K562 (cell line): Measurements from ENCODE around the gene TSHR. TPM values are rescaled to one million over a fixed set of nuclear protein-coding genes. Genes with fewer than 3 reads are reported as not detected.
A peak's percentile ranks its signal among the peaks of the same experiment; 100 is the strongest.

ENCODE experiments used
- ATAC-seq: fragments of 200-7000 bp; cut with Tn5 transposase; 3 replicates; pipeline ENCODE4 v1.9.1; 2020; ENCODE audit warnings: moderate library complexity
- BruUV-seq: library from RNA; stranded (reverse); fragments of 400-500 nt; replicated peaks from 2 replicates; lab custom pipeline; 2021; lab: Mats Ljungman, UMichigan
- CTCF ChIA-PET: fragments of 300-600 bp; formaldehyde crosslinking; extraction: SDS; loops from one replicate; lab custom pipeline; 2021; ENCODE audit warnings: low intra/inter-chr PET ratio; lab: Yijun Ruan, JAX
- POLR2A ChIA-PET: fragments of 300-600, 350-650 bp; sonication (Branson Sonifier 250); formaldehyde crosslinking; extraction: SDS; loops from one replicate; lab custom pipeline; 2021; ENCODE audit warnings: antibody characterized with exemption, inconsistent platforms; lab: Yijun Ruan, JAX
- DNase-seq, 4 experiments: peaks; one replicate each; pipeline versions ENCODE4 v3.0.0 to v3.0.0-alpha.2; 2011 to 2018; ENCODE audit warnings: low spot score in 3 of 4, mixed read lengths in 3 of 4; ENCODE audit errors: extremely low read depth in 1 of 4
- FAIRE-seq: peaks from 2 replicates; lab custom pipeline; 2011; peaks lifted over from hg19 to GRCh38; lab: Jason Lieb, UNC
- H2AFZ ChIP-seq: 2 replicates; pipeline ENCODE4 v1.6.0; 2011; ENCODE audit warnings: low read depth, low read length, control low read depth, inconsistent platforms
- H3K27ac ChIP-seq: fragments of 200-600 bp; 3 replicates; pipeline ENCODE4 v1.8.0; 2011; ENCODE audit warnings: low read depth, mild to moderate bottlenecking, control low read depth, inconsistent platforms, low read length, moderate library complexity, mixed read lengths; ENCODE audit errors: extremely low read depth
- H3K27me3 ChIP-seq, 2 experiments: fragments of 300-600 bp in 1 of 2; 2 replicates in 1 of 2; 3 replicates in 1 of 2; pipeline versions ENCODE4 v1.6.0 to v1.8.0; 2011; ENCODE audit warnings: inconsistent platforms in 2 of 2, low read length in 2 of 2, mild to moderate bottlenecking in 1 of 2, mixed read lengths in 1 of 2, moderate library complexity in 1 of 2; ENCODE audit not compliant: control insufficient read depth in 2 of 2, insufficient read depth in 2 of 2
- H3K36me3 ChIP-seq: fragments of 300-600 bp; 3 replicates; pipeline ENCODE4 v1.8.0; 2011; ENCODE audit warnings: mild to moderate bottlenecking, low read length, inconsistent platforms; ENCODE audit not compliant: control insufficient read depth, insufficient read depth
- H3K4me1 ChIP-seq, 2 experiments: fragments of 200-600 bp in 1 of 2; replicated peaks in 1 of 2; 2 replicates in 1 of 2; 3 replicates in 1 of 2; pipeline versions ENCODE4 v1.5.1 to v1.8.0; 2011; ENCODE audit warnings: inconsistent platforms in 2 of 2, low read length in 2 of 2, mild to moderate bottlenecking in 1 of 2, mixed read lengths in 1 of 2, moderate library complexity in 1 of 2; ENCODE audit not compliant: control insufficient read depth in 2 of 2, insufficient read depth in 2 of 2
- H3K4me2 ChIP-seq: 2 replicates; pipeline ENCODE4 v1.6.1; 2011; ENCODE audit warnings: low read length, control low read depth, inconsistent platforms, mixed read lengths; ENCODE audit not compliant: insufficient read depth
- H3K4me3 ChIP-seq: fragments of 200-600 bp; sonication (generic), shearing (Covaris generic); 2 replicates; pipeline ENCODE4 v1.5.1; 2016; ENCODE audit warnings: control low read depth, inconsistent platforms
- H3K79me2 ChIP-seq: fragments of 200-600 bp; 3 replicates; pipeline ENCODE4 v1.8.0; 2011; ENCODE audit warnings: low read length, inconsistent platforms; ENCODE audit not compliant: control insufficient read depth, insufficient read depth
- H3K9ac ChIP-seq, 2 experiments: 2 replicates each; pipeline versions ENCODE4 v1.6.0 to v1.6.1; 2011; ENCODE audit warnings: low read depth in 2 of 2, low read length in 2 of 2, control low read depth in 1 of 2, inconsistent platforms in 1 of 2, mild to moderate bottlenecking in 1 of 2, mixed read lengths in 1 of 2; ENCODE audit not compliant: insufficient read depth in 1 of 2
- H3K9me1 ChIP-seq: one replicate; pipeline ENCODE4 v1.6.0; 2011; ENCODE audit warnings: inconsistent platforms, mild to moderate bottlenecking, low read length, moderate library complexity; ENCODE audit not compliant: control insufficient read depth, insufficient read depth
- H3K9me3 ChIP-seq: replicated peaks from 2 replicates; pipeline ENCODE4 v1.5.1; 2011; ENCODE audit warnings: low read depth, low read length, inconsistent platforms; ENCODE audit not compliant: control insufficient read depth, insufficient read depth
- H4K20me1 ChIP-seq: replicated peaks from 2 replicates; pipeline ENCODE4 v1.6.1; 2011; ENCODE audit warnings: low read length, inconsistent platforms, mixed read lengths; ENCODE audit not compliant: control insufficient read depth, insufficient read depth
- BMI1 ChIP-seq: fragments of 150-350 bp; IDR thresholded peaks from 2 replicates; pipeline ENCODE4 v1.6.1; 2014; ENCODE audit warnings: low read length
- ERF ChIP-seq: fragments of 450-650 bp; formaldehyde crosslinking; IDR thresholded peaks from 2 replicates; pipeline ENCODE4 v1.4.0; 2020; ENCODE audit warnings: mild to moderate bottlenecking, mixed read lengths
- SAFB ChIP-seq: fragments of 200-400 bp; formaldehyde crosslinking; IDR thresholded peaks from 2 replicates; pipeline ENCODE4 v1.6.1; 2017; ENCODE audit warnings: low read depth, low read length, borderline replicate concordance
- SRSF3 ChIP-seq: fragments of 200-400 bp; formaldehyde crosslinking; IDR thresholded peaks from 2 replicates; pipeline ENCODE4 v1.6.1; 2016; ENCODE audit warnings: mild to moderate bottlenecking, low read length, moderate library complexity; ENCODE audit not compliant: insufficient read depth
- TCF7 ChIP-seq: sonication (generic); IDR thresholded peaks from 2 replicates; pipeline ENCODE4 v1.6.1; 2016; ENCODE audit warnings: antibody characterized with exemption, borderline replicate concordance
- ZNF134 ChIP-seq: fragments of 250-450 bp; sonication (Bioruptor Pico); conservative IDR thresholded peaks from 2 replicates; pipeline ENCODE4 v1.4.0; 2020
- ZNF407 ChIP-seq: fragments of 450-650 bp; IDR thresholded peaks from 2 replicates; pipeline ENCODE4 v1.6.1; 2016; ENCODE audit warnings: low read depth
- WGBS: fragments of 100-300 bp; shearing (Covaris generic); methylation state at CpG from one replicate; pipeline ENCODE4 v1.1.6; 2016; ENCODE audit warnings: low coverage, mixed read lengths; ENCODE audit not compliant: insufficient coverage; ENCODE audit errors: missing lambda C conversion rate; 5-methylcytosine and 5-hydroxymethylcytosine counted together
- in situ Hi-C: fragments of 300-500 bp; cut with MboI; formaldehyde crosslinking; loops from 4 replicates; pipeline ENCODE4 v1.15.0; 2018; ENCODE audit warnings: inconsistent platforms, mixed read lengths
- intact Hi-C: fragments of 100-400 bp; cut with micrococcal nuclease; formaldehyde crosslinking; loops from 2 replicates; pipeline ENCODE4 v1.14.2; 2022
- polyA plus RNA-seq, 8 experiments: library from polyadenylated mRNA; depleted of rRNA in 4 of 8; stranded (reverse) in 5 of 8; unstranded in 3 of 8; fragments of >200 nt; fragmentation: Nextera tagmentation in 2 of 8; fragmentation: Illumina TruSeq in 1 of 8; extraction: Ambion mirVana in 2 of 8; extraction: Trizol in 1 of 8; gene quantifications; 2 replicates each; pipeline versions ENCODE4 v1.2.1 to v1.2.3, GENCODE V29; 2011 to 2014; ENCODE audit warnings: inconsistent platforms in 1 of 8, missing spikeins in 1 of 8
- total RNA-seq, 7 experiments: library from RNA; depleted of rRNA in 6 of 7; stranded (reverse); fragments of >200 nt in 6 of 7; fragmentation: Illumina TruSeq in 2 of 7; extraction: Trizol in 2 of 7; gene quantifications; 2 replicates each; pipeline versions ENCODE4 v1.2.1 to v1.2.3, GENCODE V29; 2011 to 2021; ENCODE audit warnings: low replicate concordance in 1 of 7
- TF ChIP-seq, protein P1 (sequence below): sonication (generic); formaldehyde crosslinking; IDR thresholded peaks from 2 replicates; pipeline ENCODE4 v1.9.0; 2022; ENCODE audit warnings: mild to moderate bottlenecking, missing genetic modification reagents

The TSHR gene
- total and polyA plus RNA-seq, 9 of the 15 experiments (the other 6 are each of a cell fraction or from before 2014, with no cell fraction given), result 0.01 to 0.10 TPM; not detected in 7

- no peak overlapping the region for H2AFZ ChIP-seq
- H3K79me2 ChIP-seq, result peaks cover 12% of the 10 kb centered on the region; the same call in 2 of the 3 replicates
- H3K9me3 ChIP-seq, result no peaks in the 10 kb centered on the region
- no peaks in the 10 kb centered on the region for H4K20me1 ChIP-seq
- DNase-seq (no peak), FAIRE-seq (no peak), ATAC-seq (no peak)
- no peaks in the 10 kb centered on the region for H3K27me3 ChIP-seq
- ChIA-PET POLR2A (no interaction called here), CTCF (no interaction called here)
- WGBS, result 78% methylated on average over 1 of the region's 1 CpG
- no TSS peak for BruUV-seq
- intact Hi-C loops, result no loop called here
- H3K4me3 ChIP-seq, result no peak overlapping the region
- peak overlapping the region; percentile 25; the same call in 1 of the 2 replicates for H3K4me2 ChIP-seq
- peaks cover 0 to 3% of the 10 kb centered on the region in 2 experiments; a peak in 2 of 5 replicates for H3K4me1 ChIP-seq
- H3K27ac ChIP-seq, result no peak overlapping the region
- in situ Hi-C loops, result no loop called here
- H3K9me1 ChIP-seq, result no peaks in the 10 kb centered on the region
- peaks cover 2% of the 10 kb centered on the region; the same call in 1 of the 3 replicates for H3K36me3 ChIP-seq
- H3K9ac ChIP-seq, result no peak overlapping the region
- TF ChIP-seq ZNF134 (CRISPR knock-in tag) (no peak), ERF (no peak), SRSF3 (no peak), ZNF407 (no peak), TCF7 (no peak), BMI1 (no peak), SAFB (no peak)
- TF ChIP-seq, protein P1, sequence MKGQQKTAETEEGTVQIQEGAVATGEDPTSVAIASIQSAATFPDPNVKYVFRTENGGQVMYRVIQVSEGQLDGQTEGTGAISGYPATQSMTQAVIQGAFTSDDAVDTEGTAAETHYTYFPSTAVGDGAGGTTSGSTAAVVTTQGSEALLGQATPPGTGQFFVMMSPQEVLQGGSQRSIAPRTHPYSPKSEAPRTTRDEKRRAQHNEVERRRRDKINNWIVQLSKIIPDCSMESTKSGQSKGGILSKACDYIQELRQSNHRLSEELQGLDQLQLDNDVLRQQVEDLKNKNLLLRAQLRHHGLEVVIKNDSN (CRISPR knock-in tag), result no peak
Observed at GRCh38 chr14:80940146-80940545, 15.3 kb upstream of the TSHR start.
